Measurements from ENCODE around the gene FANCI.

DNA sequence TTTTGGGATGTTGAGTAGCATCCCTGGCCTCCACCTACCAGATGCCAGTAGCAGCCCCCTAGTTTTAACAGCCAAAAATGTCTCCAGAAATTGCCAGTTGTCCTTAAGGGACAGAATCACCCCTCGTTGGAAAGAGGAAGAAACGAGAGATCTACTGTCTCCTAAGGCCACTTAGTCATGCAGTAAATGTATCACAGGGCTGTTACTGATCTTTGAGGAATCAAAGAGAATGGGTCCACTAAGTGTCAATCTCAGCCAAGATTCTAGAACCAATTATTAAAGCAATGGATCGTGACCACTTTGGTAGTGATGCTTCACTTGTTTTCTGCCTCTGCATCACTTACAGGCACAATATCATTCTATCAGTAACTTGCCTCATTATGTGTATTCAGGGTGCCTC, 64.5 kb downstream of the FANCI start:
- TF ChIP-seq POLR2A (IDR thresholded peaks at IDR 0.05) = no peak
- TF ChIP-seq, protein P1, sequence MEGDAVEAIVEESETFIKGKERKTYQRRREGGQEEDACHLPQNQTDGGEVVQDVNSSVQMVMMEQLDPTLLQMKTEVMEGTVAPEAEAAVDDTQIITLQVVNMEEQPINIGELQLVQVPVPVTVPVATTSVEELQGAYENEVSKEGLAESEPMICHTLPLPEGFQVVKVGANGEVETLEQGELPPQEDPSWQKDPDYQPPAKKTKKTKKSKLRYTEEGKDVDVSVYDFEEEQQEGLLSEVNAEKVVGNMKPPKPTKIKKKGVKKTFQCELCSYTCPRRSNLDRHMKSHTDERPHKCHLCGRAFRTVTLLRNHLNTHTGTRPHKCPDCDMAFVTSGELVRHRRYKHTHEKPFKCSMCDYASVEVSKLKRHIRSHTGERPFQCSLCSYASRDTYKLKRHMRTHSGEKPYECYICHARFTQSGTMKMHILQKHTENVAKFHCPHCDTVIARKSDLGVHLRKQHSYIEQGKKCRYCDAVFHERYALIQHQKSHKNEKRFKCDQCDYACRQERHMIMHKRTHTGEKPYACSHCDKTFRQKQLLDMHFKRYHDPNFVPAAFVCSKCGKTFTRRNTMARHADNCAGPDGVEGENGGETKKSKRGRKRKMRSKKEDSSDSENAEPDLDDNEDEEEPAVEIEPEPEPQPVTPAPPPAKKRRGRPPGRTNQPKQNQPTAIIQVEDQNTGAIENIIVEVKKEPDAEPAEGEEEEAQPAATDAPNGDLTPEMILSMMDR (IDR thresholded peaks at IDR 0.05) = no peak
